GM11168 (cell line): ENCODE data around the gene PRKACA.
"Not testable (repeated sequence)": the region's sequence is repeated elsewhere in the genome, so short reads cannot be mapped to it uniquely, and the experiment has no call there.

Source experiments
- in situ Hi-C: fragments of 300-500 bp; cut with MboI; formaldehyde crosslinking; loops from one replicate; pipeline ENCODE4 v1.12.0; 2022; ENCODE audit warnings: low sequenced_read_pairs; ENCODE audit not compliant: unreplicated experiment

Gene PRKACA

GRCh38 chr19:14054099-14054498 is 63.5 kb downstream of the PRKACA start:
- in situ Hi-C loops = loop anchor here (10.0 kb wide), 1 partner anchor 279 kb away; the partner anchor contains the start of gene C19orf53

GRCh38 chr19:14053500-14053899 is 64.1 kb downstream of the PRKACA start:
- in situ Hi-C loops = loop anchor here (10.0 kb wide), 1 partner anchor 279 kb away; the partner anchor contains the start of gene C19orf53

- in situ Hi-C loops = loop anchor here (10.0 kb wide), 1 partner anchor 278 kb away; the partner anchor contains the start of gene C19orf53
Observed at GRCh38 chr19:14053032-14053431, 64.5 kb downstream of the PRKACA start.

GRCh38 chr19:14052470-14052869 is 65.1 kb downstream of the PRKACA start:
- in situ Hi-C loops = loop anchor here (10.0 kb wide), 1 partner anchor 278 kb away; the partner anchor contains the start of gene C19orf53

- in situ Hi-C loops = loop anchor here (10.0 kb wide), 1 partner anchor 277 kb away; the partner anchor contains the start of gene C19orf53
Observed at GRCh38 chr19:14051980-14052379, 65.6 kb downstream of the PRKACA start.

GRCh38 chr19:14050961-14051360 is 66.6 kb downstream of the PRKACA start:
- in situ Hi-C loops = loop anchor here (10.0 kb wide), 1 partner anchor 276 kb away; the partner anchor contains the start of gene C19orf53

- in situ Hi-C loops = loop anchor here (10.0 kb wide), 1 partner anchor 276 kb away; the partner anchor contains the start of gene C19orf53
Observed at GRCh38 chr19:14050512-14050911, 67.0 kb downstream of the PRKACA start.

- in situ Hi-C loops = no loop called here
Observed at GRCh38 chr19:14048443-14049153, 69.0 kb downstream of the PRKACA start.

GRCh38 chr19:14047866-14048265 is 69.7 kb downstream of the PRKACA start:
- in situ Hi-C loops = not testable (repeated sequence)

- in situ Hi-C loops = loop anchor here (5.0 kb wide), 1 partner anchor 161 kb away; no protein-coding TSS in a partner anchor
Observed at GRCh38 chr19:14042659-14043608, 74.6 kb downstream of the PRKACA start.
